Measurements from ENCODE around the gene CHAF1B. TPM values are rescaled to one million over a fixed set of nuclear protein-coding genes. Genes with fewer than 3 reads are reported as not detected.

The CHAF1B gene
- total and polyA plus RNA-seq, 2 of the 8 experiments (the other 6 are each of a cell fraction or from before 2014, with no cell fraction given): 11.8 to 23.1 TPM

- Histone ChIP-seq H3K27ac (ENCODE audit: low read depth, low read length) (no peak overlapping the region), H2AK5ac (ENCODE audit: low read depth, low read length) (no peak overlapping the region), H3K4me2 (ENCODE audit: insufficient read depth in 1 of 2, low read depth in 2 of 2, low read length in 2 of 2) (no peak overlapping the region; a peak in 1 of 4 replicates), H3K4me1 (replicated peaks in 1 of 4; ENCODE audit: control insufficient read depth in 3 of 4, insufficient read depth in 4 of 4, low read length in 3 of 4) (peaks cover 0 to 13% (median 2%) of the 10 kb centered on the region in 4 experiments; a peak in 4 of 7 replicates), H3K9ac (replicated peaks in 1 of 4; ENCODE audit: extremely low read depth in 1 of 4, low read depth in 3 of 4, low read length in 3 of 4) (no peak overlapping the region), H3K23ac (ENCODE audit: insufficient read length) (no peak overlapping the region), H3K79me1 (ENCODE audit: low read depth, low read length) (no peaks in the 10 kb centered on the region), H3K9me3 (ENCODE audit: insufficient read depth in 2 of 2, low read depth in 1 of 2, low read length in 1 of 2) (no peaks in the 10 kb centered on the region), H3K4ac (replicated peaks; ENCODE audit: insufficient read length, low read depth, low read length) (no peak overlapping the region), H2BK20ac (ENCODE audit: low read length) (no peak overlapping the region), H3K56ac (replicated peaks; ENCODE audit: insufficient read length, low read depth, low read length) (no peak overlapping the region), H3K27me3 (replicated peaks in 1 of 4; ENCODE audit: control insufficient read depth in 3 of 4, extremely low read depth in 1 of 4, insufficient read depth in 3 of 4, low read length in 3 of 4) (no peaks in the 10 kb centered on the region), H3K79me2 (ENCODE audit: control insufficient read depth in 1 of 2, insufficient read depth in 2 of 2, low read length in 2 of 2) (no peaks in the 10 kb centered on the region), H2AFZ (ENCODE audit: low read length) (no peak overlapping the region), H4K8ac (ENCODE audit: extremely low read depth, insufficient read depth, low read length) (no peak overlapping the region), H2BK12ac (ENCODE audit: low read depth, low read length) (peak overlapping the region; percentile 29; the same call in 1 of the 2 replicates), H2BK15ac (ENCODE audit: low read length) (0 out of 2 replicates have a peak overlapping the region, but pooled peaks have one; percentile 22), H4K20me1 (replicated peaks in 1 of 2; ENCODE audit: control insufficient read depth in 1 of 2, insufficient read depth in 2 of 2, low read length in 2 of 2) (no peaks in the 10 kb centered on the region), H3K36me3 (ENCODE audit: control insufficient read depth in 2 of 4, insufficient read depth in 4 of 4, low read length in 3 of 4) (no peaks in the 10 kb centered on the region), H2BK5ac (ENCODE audit: low read depth, low read length) (no peak overlapping the region), H3K23me2 (ENCODE audit: low read depth, low read length) (no peaks in the 10 kb centered on the region), H3K14ac (ENCODE audit: insufficient read length) (no peak overlapping the region), H3K18ac (ENCODE audit: extremely low read depth, low read length) (peak overlapping the region; percentile 81; the same call in 1 of the 2 replicates), H4K5ac (ENCODE audit: insufficient read length, low read depth, low read length) (no peak overlapping the region), H2BK120ac (replicated peaks; ENCODE audit: low read depth, low read length) (no peak overlapping the region), H4K91ac (replicated peaks; ENCODE audit: insufficient read length, low read length) (peak overlapping the region; percentile 86), H3K4me3 (ENCODE audit: extremely low read depth in 1 of 4, insufficient read depth in 2 of 4, low read depth in 3 of 4, low read length in 4 of 4) (no peak overlapping the region)
- 86% methylated on average over 3 of the region's 3 CpGs; no CpG with 5 or more reads in 1 of the 2 experiments for WGBS, 2 experiments (ENCODE audit: extremely low coverage in 1 of 2, insufficient coverage in 1 of 2, insufficient read length in 1 of 2, insufficient replicate concordance in 2 of 2, low coverage in 1 of 2, low lambda C conversion rate in 2 of 2, missing lambda C conversion rate in 1 of 2)
- no peak for FAIRE-seq
- ChIA-PET CTCF (ENCODE audit: partially characterized antibody) (no interaction called here), POLR2A (ENCODE audit: partially characterized antibody) (no interaction called here)
- 0 out of 2 replicates have a peak, but pooled peaks have one; percentile 13 for TF ChIP-seq E2F6 (IDR thresholded peaks at IDR 0.05)
- no peak for TF ChIP-seq CBX8 (IDR thresholded peaks at IDR 0.05; ENCODE audit: borderline replicate concordance, low read depth, low read length)
- DNase-seq (ENCODE audit: low read depth in 1 of 2, low spot score in 2 of 2): no peak
Measured at GRCh38 chr21:36464590-36464989, 79.4 kb downstream of the CHAF1B start.

Data from H1 (cell line).